GM18499 (cell line): ENCODE results near the gene HDHD3.
A peak's percentile ranks its signal among the peaks of the same experiment; 100 is the strongest.
"Not testable (repeated sequence)": the region's sequence is repeated elsewhere in the genome, so short reads cannot be mapped to it uniquely, and the experiment has no call there.

Experiments
- ATAC-seq: cut with Tn5 transposase; IDR thresholded peaks from one replicate; pipeline ENCODE4 v1.9.1; 2021; ENCODE audit warnings: moderate number of reproducible peaks; ENCODE audit not compliant: insufficient read depth, unreplicated experiment

Gene HDHD3, protein sequence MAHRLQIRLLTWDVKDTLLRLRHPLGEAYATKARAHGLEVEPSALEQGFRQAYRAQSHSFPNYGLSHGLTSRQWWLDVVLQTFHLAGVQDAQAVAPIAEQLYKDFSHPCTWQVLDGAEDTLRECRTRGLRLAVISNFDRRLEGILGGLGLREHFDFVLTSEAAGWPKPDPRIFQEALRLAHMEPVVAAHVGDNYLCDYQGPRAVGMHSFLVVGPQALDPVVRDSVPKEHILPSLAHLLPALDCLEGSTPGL

GRCh38 chr9:113376634-113377567 is at the start of gene HDHD3:
TSS of gene HDHD3 (minus strand) at chr9:113376986. CDS start at chr9:113374354, 2,632 bp downstream.
- peak; percentile 50 for ATAC-seq

DNA sequence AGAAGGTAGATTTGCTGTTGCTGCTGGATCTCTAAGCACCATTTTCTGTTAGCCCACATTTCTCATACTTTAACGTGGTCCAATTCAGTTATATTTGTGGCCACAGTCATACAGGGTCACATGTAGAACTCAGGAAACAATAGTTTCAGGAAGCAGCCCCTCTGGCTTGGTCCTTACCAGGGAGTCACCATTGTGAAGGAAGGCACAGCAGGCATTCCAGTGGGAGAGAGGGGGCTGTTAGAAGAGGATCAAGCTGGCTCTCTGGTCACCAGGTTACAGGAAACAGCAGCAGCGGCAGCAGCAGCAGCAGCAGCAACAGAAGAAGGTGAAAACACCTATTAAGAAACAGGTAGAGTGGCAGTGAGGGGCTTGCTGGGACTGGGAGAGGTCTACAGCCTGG is 48.3 kb upstream of the HDHD3 start:
- ATAC-seq = no peak

- no peak for ATAC-seq
Observed at GRCh38 chr9:113421726-113422125, 44.9 kb upstream of the HDHD3 start.

DNA sequence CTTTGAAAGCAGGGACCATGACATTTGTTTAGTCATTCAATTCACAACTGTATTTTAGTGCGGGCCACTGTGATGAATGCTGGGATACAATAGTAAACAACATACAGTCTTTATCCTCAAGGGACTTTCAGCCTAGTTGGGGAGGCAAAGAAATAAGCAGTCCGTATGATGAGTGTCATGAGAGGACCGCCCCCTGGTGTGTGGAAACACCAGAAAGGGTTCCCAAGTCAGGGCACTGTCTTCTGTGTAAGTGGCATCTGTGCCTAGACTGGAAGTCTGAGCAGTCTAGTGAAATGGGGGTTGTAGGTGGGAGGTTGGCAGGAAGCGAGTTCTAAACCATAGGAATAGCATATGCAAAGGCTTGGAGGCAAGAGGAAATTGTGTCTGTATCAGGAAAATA is 40.6 kb upstream of the HDHD3 start:
- ATAC-seq = no peak

- peak; percentile 92 for ATAC-seq
Observed at GRCh38 chr9:113416149-113416721, 39.4 kb upstream of the HDHD3 start.

GRCh38 chr9:113410207-113410864 is 33.5 kb upstream of the HDHD3 start, which contains the start of the genes C9orf43 and POLE3:
TSS of gene C9orf43 (plus strand) at chr9:113410747. CDS start at chr9:113413494, 2,747 bp downstream.
TSS of gene POLE3 (minus strand) at chr9:113410675. CDS start at chr9:113410293, 382 bp downstream.
- ATAC-seq = peak; percentile 78

DNA sequence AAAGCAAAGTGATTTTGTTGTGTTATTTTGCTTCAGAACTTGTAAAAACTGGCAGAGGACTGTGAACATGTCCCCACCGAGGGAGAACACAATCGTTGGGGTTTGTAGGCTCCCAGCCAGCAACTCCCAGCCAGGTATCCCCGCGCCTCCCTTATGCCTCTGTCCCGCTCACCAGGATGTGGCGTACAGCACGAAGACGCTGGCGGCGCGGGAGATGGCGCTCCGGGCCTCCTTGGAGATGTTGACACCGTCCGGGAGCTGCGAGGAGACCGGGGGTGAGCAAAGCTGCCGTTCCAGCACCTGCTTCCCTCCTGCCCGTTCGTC is 33.1 kb upstream of the HDHD3 start:
- no peak for ATAC-seq

GRCh38 chr9:113409481-113409880 is 32.7 kb upstream of the HDHD3 start:
- ATAC-seq = no peak

DNA sequence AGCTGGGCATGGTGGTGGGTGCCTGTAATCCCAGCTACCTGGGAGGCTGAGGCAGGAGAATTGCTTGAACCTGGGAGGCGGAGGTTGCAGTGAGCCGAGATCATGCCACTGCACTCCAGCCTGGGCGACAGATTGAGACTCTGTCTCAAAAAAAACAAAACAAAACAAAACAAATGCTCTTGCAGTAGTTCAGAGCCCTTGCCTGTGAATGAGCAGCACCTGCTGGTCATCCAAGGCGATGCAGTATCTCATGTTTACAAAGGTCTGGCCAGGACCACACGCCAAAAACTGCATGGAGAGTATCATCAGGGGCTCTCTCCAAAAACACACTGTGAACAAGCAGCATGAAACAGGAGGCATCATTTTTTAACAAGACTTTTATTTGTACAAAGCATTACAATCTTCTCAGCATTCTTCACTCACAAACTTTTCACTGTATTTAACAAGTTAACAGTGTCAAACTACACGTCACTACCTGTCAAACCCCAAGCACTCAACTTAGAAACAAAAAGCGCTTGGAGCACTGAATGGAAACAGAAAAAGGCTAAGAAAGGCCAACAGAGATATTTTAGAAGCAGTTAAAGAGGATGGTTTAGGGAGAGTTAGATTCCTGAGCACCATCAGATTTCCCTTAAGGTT is 30.2 kb upstream of the HDHD3 start:
- peak; percentile 31 for ATAC-seq

GRCh38 chr9:113406353-113406752 is 29.6 kb upstream of the HDHD3 start:
- not testable (repeated sequence) for ATAC-seq

DNA sequence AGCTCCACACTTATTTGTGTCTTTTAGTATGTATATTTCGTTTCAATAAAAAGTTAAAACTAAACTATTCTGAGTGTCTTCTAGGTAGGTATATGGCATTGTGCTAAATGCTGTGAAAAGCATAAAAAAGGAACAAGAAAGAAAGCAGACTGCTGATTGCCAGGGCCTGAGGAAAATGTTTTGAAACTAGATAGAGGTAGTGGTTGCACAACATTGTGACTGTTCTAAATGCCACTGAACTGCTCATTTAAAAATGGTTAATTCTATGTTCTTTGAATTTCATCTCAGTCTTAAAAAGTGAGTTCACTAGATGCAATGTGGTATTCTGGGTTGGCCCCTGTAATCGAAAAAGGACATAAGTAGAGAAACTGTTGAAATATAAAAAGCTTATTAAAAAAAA is 26.9 kb upstream of the HDHD3 start:
- ATAC-seq = no peak

GRCh38 chr9:113401027-113401792 is 24.4 kb upstream of the HDHD3 start, which contains the start of gene ALAD:
TSS of gene ALAD (minus strand) at chr9:113401284. CDS start at chr9:113393559, 7,725 bp downstream.
- ATAC-seq = peak; percentile 96

DNA sequence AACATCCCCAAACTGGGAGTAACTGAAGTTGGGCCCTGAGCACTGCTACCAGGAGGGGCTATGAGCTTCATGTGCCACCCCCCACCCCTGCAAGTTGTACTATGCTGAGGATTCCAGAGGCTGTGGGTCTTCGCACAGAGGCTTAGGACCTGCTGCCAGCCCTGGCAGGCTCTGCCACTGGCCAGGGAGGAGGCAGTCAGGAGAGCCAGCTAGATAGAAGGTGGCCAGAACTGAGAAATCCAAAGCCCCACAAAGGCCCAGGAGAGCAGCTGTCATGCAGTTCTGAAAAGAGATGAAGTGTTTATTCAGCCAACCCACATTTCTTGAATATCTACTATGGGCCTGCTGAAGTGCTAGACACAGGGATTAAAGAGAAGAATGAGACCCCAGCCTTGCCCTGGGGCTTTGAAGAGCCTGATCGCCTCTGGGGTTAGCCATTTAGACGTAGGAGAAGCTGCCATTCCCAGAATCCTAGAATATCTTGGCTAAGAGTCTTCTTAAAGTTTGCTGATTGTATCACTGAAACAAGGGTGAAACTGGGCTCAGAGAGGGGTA is 22.9 kb upstream of the HDHD3 start:
- ATAC-seq = no peak

DNA sequence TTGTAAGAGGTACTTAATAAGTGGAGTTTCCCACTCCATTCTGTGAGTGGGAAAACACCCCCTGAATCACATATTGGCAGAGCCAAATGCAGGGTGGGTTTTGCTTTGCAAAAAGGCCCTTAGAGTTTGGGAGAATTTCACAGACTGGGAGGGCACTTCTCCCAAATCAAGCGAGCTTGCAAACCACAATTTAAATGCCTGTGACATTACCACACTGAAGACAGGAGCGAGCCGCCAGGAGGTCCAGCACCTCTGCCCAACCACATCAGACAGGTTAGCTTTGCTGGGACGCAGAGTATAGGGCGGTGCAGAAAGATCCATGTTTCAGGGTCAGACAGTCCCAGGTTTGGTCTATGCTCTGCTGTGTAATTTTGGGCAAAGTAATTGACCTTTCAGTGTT is 22.0 kb upstream of the HDHD3 start:
- ATAC-seq = no peak

DNA sequence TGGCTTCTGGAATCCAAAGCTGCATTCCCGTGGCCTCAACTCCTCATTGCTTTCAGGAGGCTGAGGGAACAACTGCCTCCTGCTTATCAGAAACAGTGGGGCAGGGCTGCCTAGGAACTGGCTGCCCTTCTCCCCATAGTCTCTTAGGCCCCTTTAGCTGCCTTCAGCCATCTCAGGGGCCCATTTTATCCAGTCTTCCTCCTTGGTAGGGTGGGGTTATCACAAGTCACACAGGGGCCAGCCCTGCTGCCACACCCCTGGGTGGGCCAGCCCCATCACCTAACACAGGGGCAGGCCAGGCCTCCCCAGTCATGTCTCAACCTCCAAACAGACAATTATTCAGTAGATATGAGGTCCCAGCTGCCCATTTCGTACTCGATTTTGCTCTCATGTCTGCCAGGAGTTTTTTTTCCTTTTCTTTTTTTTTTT is 20.4 kb upstream of the HDHD3 start:
- no peak for ATAC-seq

DNA sequence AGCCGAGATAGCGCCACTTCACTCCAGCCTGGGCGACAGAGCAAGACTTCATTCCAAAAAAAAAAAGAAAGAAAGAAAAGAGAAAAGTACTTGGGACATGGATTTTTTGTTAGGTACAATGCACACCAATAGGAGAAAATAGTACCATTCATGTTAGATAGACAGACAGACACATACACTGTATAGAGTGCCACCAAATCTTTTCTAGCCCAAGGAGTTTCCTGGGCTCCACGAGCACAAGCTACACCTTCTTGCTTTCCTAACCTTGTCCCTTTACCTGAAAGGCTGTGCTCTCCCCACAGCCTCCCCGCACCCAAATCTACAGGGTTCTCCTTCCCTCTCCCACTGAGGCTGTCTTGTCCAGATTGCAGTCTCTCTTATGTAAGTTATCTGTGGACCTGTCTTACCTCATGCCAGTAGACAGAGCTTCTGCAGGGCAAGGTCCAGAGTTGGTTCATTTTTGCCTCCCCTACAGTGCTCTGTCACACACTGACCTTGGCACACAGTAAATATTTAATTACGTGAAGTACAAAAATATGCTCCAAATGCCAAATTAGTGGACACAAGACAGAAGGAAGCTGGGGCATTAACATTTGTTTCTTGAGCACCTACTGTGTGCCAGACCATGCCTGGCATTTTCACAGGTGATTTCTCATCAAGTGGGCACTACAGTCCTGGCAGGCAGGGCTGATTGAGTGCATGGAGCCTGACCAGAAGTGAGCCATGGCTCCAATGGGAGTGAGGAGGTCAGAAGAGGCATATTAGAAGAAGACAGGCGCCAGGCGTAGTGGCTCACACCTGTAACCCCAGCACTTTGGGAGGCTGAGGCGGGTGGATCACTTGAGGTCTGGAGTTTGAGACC is 18.4 kb upstream of the HDHD3 start:
- no peak for ATAC-seq

- no peak for ATAC-seq
Observed at GRCh38 chr9:113393281-113393680, 16.5 kb upstream of the HDHD3 start.

DNA sequence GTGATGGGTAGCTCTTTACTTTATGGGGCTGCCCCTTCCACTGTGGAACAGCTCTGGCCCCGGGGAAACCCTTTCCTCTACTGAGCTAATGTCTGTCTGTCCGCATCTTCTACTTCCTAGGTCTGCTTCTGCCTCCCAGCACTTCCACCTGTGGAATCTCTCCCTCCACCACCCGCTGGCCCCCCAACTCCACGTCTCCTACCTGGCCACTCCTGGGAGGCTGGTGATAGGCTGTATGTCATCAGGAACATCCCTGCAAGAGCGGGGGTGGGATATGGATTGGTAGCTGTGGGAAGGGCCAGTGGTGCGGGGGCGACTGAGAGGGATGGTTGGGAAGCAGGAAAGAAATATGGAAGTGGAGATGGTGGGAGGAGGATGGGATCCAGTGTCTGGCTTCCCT is 15.1 kb upstream of the HDHD3 start:
- no peak for ATAC-seq
